Subcutaneous abdominal adipose tissue (tissue), 5 donors: ENCODE data around the gene GTF2H1.

ENCODE experiments used
- H3K27ac ChIP-seq: one replicate; pipeline ENCODE4 v1.7.0; 2013; ENCODE audit warnings: low read depth, mild to moderate bottlenecking, inconsistent platforms, low read length, moderate library complexity
- H3K27me3 ChIP-seq, 5 donors: one replicate each; pipeline ENCODE4 v1.7.0; 2013; ENCODE audit warnings: low read length in 5 of 5, inconsistent platforms in 1 of 5; ENCODE audit not compliant: control insufficient read depth in 5 of 5, insufficient read depth in 4 of 5
- H3K36me3 ChIP-seq, 5 donors: one replicate each; pipeline ENCODE4 v1.7.0; 2013; ENCODE audit warnings: low read length in 5 of 5; ENCODE audit not compliant: control insufficient read depth in 5 of 5, insufficient read depth in 5 of 5
- H3K4me1 ChIP-seq, 5 donors: one replicate each; pipeline ENCODE4 v1.7.0; 2013; ENCODE audit warnings: low read length in 5 of 5, mild to moderate bottlenecking in 3 of 5, moderate library complexity in 1 of 5; ENCODE audit not compliant: control insufficient read depth in 5 of 5, insufficient read depth in 5 of 5
- H3K4me3 ChIP-seq, 5 donors: one replicate each; pipeline ENCODE4 v1.7.0; 2013; ENCODE audit warnings: low read length in 5 of 5, low read depth in 1 of 5
- H3K9ac ChIP-seq, 5 donors: one replicate each; pipeline ENCODE4 v1.7.0; 2013; ENCODE audit warnings: low read length in 5 of 5, mild to moderate bottlenecking in 4 of 5, moderate library complexity in 3 of 5
- H3K9me3 ChIP-seq, 5 donors: one replicate each; pipeline ENCODE4 v1.7.0; 2013; ENCODE audit warnings: low read length in 5 of 5; ENCODE audit not compliant: control insufficient read depth in 5 of 5
- donor health status: healthy.
- donor health status: healthy.
- donor health status: healthy.
- donor health status: healthy.
- donor health status: healthy.

GTF2H1 gene

GRCh38 chr11:18416459-18416858 lies 94.1 kb downstream of the GTF2H1 start:
- H3K27me3 ChIP-seq: no peaks in the 10 kb centered on the region
- no peaks in the 10 kb centered on the region for H3K9me3 ChIP-seq
- H3K36me3 ChIP-seq: no peaks in the 10 kb centered on the region
- H3K4me1 ChIP-seq: peaks cover 0 to 8% (median 7%) of the 10 kb centered on the region in 5 donors
- no peak overlapping the region for H3K27ac ChIP-seq
- H3K9ac ChIP-seq: no peak overlapping the region
- no peak overlapping the region for H3K4me3 ChIP-seq
